Mucosa of descending colon (tissue), 3 donors: ENCODE measurements around the gene BEST1. TPM values are rescaled to one million over a fixed set of nuclear protein-coding genes. Genes with fewer than 3 reads are reported as not detected.
A peak's percentile ranks its signal among the peaks of the same experiment; 100 is the strongest.

Source experiments
- ATAC-seq: fragments of 200-7000 bp; cut with Tn5 transposase; one replicate; pipeline ENCODE4 v1.9.1; 2020; ENCODE audit warnings: mild to moderate bottlenecking, moderate library complexity
- DNase-seq, 3 donors: peaks; one replicate each; pipeline ENCODE4 v3.0.0-alpha.2; 2020
- H3K36me3 ChIP-seq: fragments of 200-600 bp; one replicate; pipeline ENCODE4 v1.8.0; 2021; ENCODE audit warnings: low read depth, mild to moderate bottlenecking
- H3K4me1 ChIP-seq: fragments of 200-600 bp; one replicate; pipeline ENCODE4 v1.8.0; 2021; ENCODE audit warnings: low read depth, mild to moderate bottlenecking
- H3K4me3 ChIP-seq: fragments of 200-600 bp; one replicate; pipeline ENCODE4 v1.8.0; 2021; ENCODE audit warnings: mild to moderate bottlenecking
- H3K9me3 ChIP-seq: fragments of 200-600 bp; one replicate; pipeline ENCODE4 v1.8.0; 2021; ENCODE audit warnings: mild to moderate bottlenecking
- CTCF ChIP-seq: fragments of 200-600 bp; IDR thresholded peaks from one replicate; pipeline ENCODE4 v1.8.0; 2022; ENCODE audit warnings: antibody characterized with exemption, mild to moderate bottlenecking
- intact Hi-C, 2 donors: fragments of 100-400 bp; cut with DNase I in 1 of 2; cut with micrococcal nuclease in 1 of 2; formaldehyde crosslinking; loops; one replicate each; pipeline versions ENCODE4 v1.11.0 to v1.11.1; 2022; cut with DNase I, micrococcal nuclease
- total RNA-seq, 3 donors: library from RNA; stranded (reverse); fragmentation: NEBNext Ultra II Directional in 2 of 3; extraction: Animal tissue kit (Norgen Biotek cat#: 25700) in 2 of 3; gene quantifications; one replicate each; pipeline versions ENCODE4 v1.2.1 to v1.2.4, GENCODE V29; 2021 to 2023
- donor health status: DM: no; HTN: no; CAD: no; lungs with moderate emphysema.
- donor health status: DM: no; HTN: no; CAD: no.
- donor health status: DM: no; HTN: yes; CAD: no.

BEST1 gene
- total RNA-seq, 3 donors from 2014 or later = 0.41 to 2.8 (median 1.8) TPM

GRCh38 chr11:61923166-61924063, 26.7 kb upstream of the BEST1 start:
- intact Hi-C loops = no loop called here
- H3K4me1 ChIP-seq = no peaks in the 10 kb centered on the region
- DNase-seq = peak; percentile 44 to 63 (median 60)
- no peaks in the 10 kb centered on the region for H3K36me3 ChIP-seq
- peak; percentile 60 for ATAC-seq
- H3K4me3 ChIP-seq = no peak overlapping the region
- no peaks in the 10 kb centered on the region for H3K9me3 ChIP-seq
- TF ChIP-seq CTCF = no peak

GRCh38 chr11:61924064-61924455, 26.1 kb upstream of the BEST1 start:
- DNase-seq (no peak), ATAC-seq (no peak)
- TF ChIP-seq CTCF = no peak
- intact Hi-C loops = no loop called here
- Histone ChIP-seq H3K9me3 (no peaks in the 10 kb centered on the region), H3K4me3 (no peak overlapping the region), H3K36me3 (no peaks in the 10 kb centered on the region), H3K4me1 (no peaks in the 10 kb centered on the region)

- H3K36me3 ChIP-seq = no peaks in the 10 kb centered on the region
Observed at GRCh38 chr11:61925736-61926135, 24.4 kb upstream of the BEST1 start.

GRCh38 chr11:61926235-61926634, 23.9 kb upstream of the BEST1 start:
- no peaks in the 10 kb centered on the region for H3K36me3 ChIP-seq
- no peak for DNase-seq
- intact Hi-C loops = no loop called here
- no peaks in the 10 kb centered on the region for H3K9me3 ChIP-seq
- TF ChIP-seq CTCF = no peak
- ATAC-seq = no peak
- H3K4me3 ChIP-seq = no peak overlapping the region
- no peaks in the 10 kb centered on the region for H3K4me1 ChIP-seq

More at GRCh38 chr11:61925736-61926135, 24.4 kb upstream of the BEST1 start:
- intact Hi-C loops = no loop called here
- ATAC-seq (no peak), DNase-seq (no peak)
- no peaks in the 10 kb centered on the region for H3K9me3 ChIP-seq
- H3K4me3 ChIP-seq = no peak overlapping the region
- H3K4me1 ChIP-seq = no peaks in the 10 kb centered on the region
- TF ChIP-seq CTCF = no peak

GRCh38 chr11:61927501-61927900, 22.6 kb upstream of the BEST1 start:
- no peak for TF ChIP-seq CTCF
- no peak for ATAC-seq
- H3K4me3 ChIP-seq = no peak overlapping the region
- DNase-seq = no peak
- intact Hi-C loops = no loop called here
- H3K4me1 ChIP-seq = no peaks in the 10 kb centered on the region
- H3K36me3 ChIP-seq = no peaks in the 10 kb centered on the region
- H3K9me3 ChIP-seq = no peaks in the 10 kb centered on the region
